ENCODE measurements around the gene ZFHX3.

Gene ZFHX3

DNA sequence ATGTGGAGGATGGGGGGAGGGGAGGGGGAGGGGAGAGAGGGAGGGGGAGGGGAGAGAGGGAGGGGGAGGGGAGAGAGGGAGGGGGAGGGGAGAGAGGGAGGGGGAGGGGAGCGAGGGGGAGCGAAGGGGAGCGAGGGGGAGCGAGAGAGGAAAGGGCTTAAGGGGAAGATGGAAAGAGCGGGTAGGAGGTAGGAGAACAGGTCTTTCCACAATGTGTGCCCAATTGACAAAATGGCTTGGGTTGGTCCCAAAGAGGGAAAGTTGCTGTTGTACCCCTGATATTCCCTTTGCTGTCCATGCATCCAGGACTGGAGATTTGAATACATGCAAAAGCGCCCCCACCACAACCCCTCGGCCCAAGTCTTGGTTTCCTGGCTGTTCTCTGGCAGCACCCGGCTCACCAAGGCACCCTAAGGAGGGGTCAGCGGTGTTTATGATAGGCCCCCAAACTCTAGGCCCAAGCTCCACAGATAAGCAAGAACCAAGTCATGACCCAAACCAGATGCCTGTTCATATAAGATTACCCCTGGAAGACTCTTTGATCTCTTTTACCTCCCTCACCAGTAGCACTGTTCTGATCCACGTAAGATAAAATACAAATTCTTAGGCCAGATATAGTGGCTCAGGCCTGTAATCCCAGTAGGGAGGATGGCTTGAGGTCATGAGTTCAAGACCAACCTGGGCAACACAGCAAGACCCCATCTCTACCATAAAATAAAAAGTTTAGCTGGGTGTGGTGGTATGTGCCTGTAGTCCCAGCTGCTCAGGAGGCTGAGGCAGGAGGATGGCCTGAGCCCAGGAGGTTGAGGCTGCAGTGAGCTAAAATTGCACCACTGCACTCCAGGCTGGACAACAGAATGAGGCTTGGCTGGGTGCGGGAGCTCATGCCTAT, 119.6 kb downstream of the ZFHX3 start:
- DNase-seq (ENCODE audit: low read depth in 2 of 2) = no peak

GRCh38 chr16:72927199-72928089, 120.5 kb downstream of the ZFHX3 start:
- DNase-seq (ENCODE audit: low read depth in 2 of 2) = no peak

GRCh38 chr16:72926177-72927070, 121.5 kb downstream of the ZFHX3 start:
- DNase-seq (ENCODE audit: low read depth in 2 of 2) = no peak

- no peak for DNase-seq (ENCODE audit: low read depth in 2 of 2)
Observed at GRCh38 chr16:72925631-72925979, 122.3 kb downstream of the ZFHX3 start.

DNA sequence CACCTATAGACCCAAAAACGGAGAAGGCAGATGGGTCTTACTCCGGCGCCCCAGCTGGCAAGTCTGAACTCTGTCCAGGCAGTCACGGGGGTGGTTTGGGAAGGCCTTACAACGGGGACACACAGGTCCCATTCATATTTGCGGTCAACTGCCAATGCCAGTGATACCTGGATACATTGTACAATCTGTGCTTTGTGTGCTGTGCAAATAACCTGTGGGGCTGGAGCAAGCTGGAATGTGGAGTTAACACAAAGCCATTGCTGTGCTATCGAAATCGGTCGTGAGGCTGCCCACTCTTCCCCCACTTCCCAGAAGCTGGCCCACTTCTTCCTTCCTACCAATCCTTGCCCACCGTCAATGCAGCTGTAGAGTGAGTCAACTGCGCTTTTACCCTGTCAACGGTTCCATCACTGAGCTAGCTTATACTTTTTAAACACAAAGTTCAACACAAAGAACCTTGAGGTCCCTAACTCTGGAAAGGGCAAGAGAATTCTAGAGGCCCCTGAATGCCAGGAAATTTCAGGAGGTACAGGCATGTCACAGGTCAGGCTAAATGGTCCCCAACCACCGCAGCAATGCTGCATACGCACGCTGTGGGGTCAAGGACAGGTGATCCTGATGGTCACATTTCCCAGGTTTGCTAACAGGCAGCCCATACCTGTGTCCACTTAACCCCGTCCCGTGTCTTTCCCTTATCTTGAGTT, 122.8 kb downstream of the ZFHX3 start:
- DNase-seq (ENCODE audit: low read depth in 2 of 2) = no peak

- DNase-seq (ENCODE audit: low read depth in 2 of 2) = no peak
Observed at GRCh38 chr16:72924537-72924926, 123.4 kb downstream of the ZFHX3 start.

DNA sequence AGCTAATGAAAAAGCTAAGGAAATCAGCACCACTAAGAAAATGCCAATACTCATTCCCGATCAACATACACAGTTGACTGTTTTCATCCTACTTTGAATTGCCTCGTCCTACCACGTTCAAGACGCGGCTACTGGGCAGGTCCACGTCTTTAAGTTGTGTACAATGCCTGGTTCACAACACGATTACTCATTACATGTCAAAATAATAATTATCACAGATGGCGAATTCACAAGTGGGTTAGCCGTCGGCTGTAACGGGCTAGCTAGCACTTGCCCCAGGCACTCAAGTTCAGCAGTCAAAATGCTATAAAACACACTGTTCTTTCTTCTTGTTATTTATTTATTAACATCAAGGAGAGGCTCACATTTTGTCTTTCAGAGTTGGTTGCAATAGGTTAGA, 124.2 kb downstream of the ZFHX3 start:
- no peak for DNase-seq (ENCODE audit: low read depth in 2 of 2)

DNA sequence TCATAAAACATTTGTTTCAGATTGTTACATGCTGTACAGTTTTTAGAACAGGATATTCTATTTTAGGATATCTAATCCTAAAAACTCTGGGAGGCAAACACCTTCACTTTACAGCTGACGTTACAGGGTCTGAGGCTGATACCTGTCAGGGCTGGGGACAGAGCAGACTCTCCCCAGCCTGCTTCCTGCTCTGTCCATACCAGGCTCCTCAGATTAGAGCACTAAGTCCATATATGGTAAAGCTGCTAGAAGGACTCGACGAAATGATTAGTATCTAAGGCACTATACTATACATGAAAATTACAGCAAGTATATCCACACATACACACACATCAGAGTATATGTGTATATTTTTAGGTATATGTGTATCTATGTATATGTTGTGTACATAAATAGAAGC, 125.2 kb downstream of the ZFHX3 start:
- no peak for DNase-seq (ENCODE audit: low read depth in 2 of 2)

GRCh38 chr16:72921620-72922019, 126.3 kb downstream of the ZFHX3 start:
- DNase-seq (ENCODE audit: low read depth in 2 of 2) = no peak

DNA sequence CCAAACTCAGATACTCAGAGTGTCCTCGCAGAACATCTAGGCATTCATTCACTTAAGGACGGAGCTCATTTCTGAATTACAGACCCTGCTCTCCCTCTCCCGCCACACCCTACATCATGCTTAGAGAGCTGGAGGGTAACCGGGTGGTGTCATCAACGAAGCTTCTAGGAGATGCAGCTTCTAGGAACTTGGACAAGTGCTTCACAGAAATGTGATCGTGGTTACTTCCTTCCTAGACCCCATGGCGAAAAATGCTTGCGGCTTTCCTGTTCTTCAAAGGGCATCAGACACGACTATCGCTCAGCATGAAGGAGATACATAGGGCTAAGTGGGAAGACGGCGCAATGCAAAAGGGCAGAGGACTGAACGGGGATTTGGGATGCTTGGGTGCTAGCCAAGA, 126.8 kb downstream of the ZFHX3 start:
- DNase-seq (ENCODE audit: low read depth in 2 of 2) = no peak

DNA sequence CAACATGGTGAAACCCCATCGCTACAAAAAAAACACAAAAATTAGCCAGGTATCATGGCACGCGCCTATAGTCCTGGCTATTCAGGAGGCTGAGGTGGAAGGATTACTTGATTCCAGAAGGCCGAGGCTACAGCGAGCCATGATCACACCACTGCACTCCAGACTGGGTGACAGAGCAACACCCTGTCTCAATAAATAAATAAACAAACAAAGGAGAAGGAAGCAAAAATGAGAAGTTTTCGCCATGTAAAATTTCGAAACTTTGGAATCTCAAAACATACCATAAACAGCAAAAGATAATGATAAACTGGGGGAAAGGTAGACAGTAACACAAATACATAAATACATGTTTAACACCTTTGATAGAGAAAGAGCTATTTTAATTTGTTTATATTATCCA, 130.9 kb downstream of the ZFHX3 start:
- DNase-seq (ENCODE audit: low read depth in 2 of 2) = no peak

DNA sequence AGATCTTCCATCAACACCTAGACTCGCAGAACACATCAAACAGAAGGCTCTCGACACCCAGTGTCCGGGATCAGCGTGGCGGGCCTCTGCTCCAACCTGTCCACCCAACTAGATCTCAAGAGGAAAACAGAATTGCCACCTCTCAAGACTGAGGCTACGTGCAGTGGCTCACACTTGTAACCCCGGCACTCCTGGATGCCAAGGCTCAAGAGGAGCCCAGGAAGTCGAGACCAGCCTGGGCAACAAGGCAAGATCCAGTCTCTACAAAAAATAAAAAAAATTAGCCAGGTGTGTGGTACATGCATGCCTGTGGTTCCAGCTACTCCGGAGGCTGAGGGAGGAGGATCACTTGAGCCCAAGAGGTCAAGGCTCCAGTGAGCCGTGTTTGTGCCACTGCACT, 132.6 kb downstream of the ZFHX3 start:
- DNase-seq (ENCODE audit: low read depth in 2 of 2) = no peak

DNA sequence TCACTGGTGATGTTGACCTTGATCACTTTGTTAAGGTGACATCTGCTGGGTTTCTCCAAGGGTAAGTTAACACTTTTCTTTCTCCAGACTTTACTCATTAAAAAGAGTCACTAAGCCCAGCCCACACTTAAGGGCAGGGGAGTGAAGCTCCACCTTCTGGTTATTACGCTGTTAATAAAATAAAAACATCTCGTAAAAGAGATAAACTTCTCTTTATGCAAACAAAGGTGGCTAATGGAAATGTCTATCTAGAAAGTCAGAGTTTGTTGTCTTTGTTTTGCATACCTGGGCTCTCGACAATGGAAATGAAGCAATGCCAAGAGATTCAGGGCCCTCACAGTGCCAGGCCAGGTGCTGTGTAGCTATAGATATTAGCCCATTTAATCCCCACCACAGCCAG, 134.4 kb downstream of the ZFHX3 start:
- no peak for DNase-seq (ENCODE audit: low read depth in 2 of 2)

DNA sequence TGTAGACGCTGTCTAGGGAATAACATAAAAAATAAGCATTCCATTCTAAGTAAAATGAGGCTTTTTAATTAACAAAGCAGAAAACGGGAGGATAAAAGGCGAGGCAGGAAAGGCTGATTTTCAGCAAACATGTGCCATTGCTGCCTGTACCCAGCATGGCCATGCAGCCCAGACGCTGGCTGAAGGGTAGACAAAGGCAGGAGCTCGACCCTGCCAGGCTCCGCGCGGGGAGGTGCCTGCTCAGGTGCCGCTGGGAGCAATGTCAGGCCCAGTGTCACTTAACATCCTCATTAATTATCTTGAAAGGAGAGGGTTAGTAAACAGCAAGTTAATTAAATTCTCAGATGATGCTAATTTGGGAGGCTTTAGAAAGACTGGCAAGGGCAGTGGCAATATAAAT, 136.0 kb downstream of the ZFHX3 start:
- no peak for DNase-seq (ENCODE audit: low read depth in 2 of 2)

DNA sequence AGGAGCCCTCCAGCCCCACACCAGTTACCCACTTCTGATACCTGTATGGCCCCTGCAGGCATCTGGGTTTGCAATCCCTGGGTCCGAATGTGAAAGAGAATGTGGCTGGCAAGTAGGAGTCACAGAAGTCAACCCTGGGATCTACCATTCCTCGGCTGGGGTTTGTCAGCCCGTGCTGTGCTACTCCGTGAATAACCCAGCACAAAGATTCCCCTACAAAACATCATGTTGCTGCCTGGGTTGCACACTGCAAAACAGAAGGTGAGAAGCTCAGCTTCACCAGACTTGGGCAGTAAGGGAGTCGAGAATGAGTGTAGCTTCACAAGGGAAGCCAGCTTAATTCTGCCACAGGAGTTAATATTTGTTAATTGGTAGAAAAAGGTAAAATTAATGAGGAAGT, 137.1 kb downstream of the ZFHX3 start:
- no peak for DNase-seq (ENCODE audit: low read depth in 2 of 2)

GRCh38 chr16:72910381-72910780, 137.5 kb downstream of the ZFHX3 start:
- DNase-seq (ENCODE audit: low read depth in 2 of 2) = no peak

GRCh38 chr16:72909196-72909595, 138.7 kb downstream of the ZFHX3 start:
- no peak for DNase-seq (ENCODE audit: low read depth in 2 of 2)

GRCh38 chr16:72908362-72909167, 139.4 kb downstream of the ZFHX3 start:
- no peak for DNase-seq (ENCODE audit: low read depth in 2 of 2)

DNA sequence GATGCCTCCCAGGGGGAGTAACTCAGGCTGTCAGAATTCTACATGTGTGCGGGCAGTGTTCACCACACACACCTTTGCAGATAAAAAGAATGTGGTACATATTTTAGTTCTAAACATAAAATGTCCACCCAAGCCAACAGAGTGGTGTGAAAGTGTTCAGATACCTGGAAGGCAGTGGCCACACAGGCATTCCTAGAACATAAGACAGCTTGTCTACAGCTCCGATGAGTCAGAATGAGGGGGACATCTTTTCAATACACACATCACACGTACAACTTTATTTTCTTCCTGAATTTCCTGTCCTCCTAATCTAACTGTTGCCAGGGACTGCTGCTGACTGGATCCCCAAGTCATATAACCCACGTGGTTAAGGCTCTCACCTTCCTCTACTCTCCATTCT, 142.3 kb downstream of the ZFHX3 start:
- no peak for DNase-seq (ENCODE audit: low read depth in 2 of 2)

- DNase-seq (ENCODE audit: low read depth in 2 of 2) = no peak
Observed at GRCh38 chr16:72903176-72903575, 144.8 kb downstream of the ZFHX3 start.

All from stimulated activated CD4-positive, alpha-beta T cell treated with anti-CD3 and anti-CD28 coated beads, Interleukin-15, amount 100 ng/mL, for 48 hours (primary cell).